Smooth muscle cell (in vitro differentiated cells): ENCODE results near the gene SNED1. TPM values are rescaled to one million over a fixed set of nuclear protein-coding genes. Genes with fewer than 3 reads are reported as not detected.

Experiments used
- DNase-seq: peaks from one replicate; lab custom pipeline; 2025; ENCODE audit not compliant: unreplicated experiment; lab: John Stamatoyannopoulos, UW
- H2AFZ ChIP-seq: fragments of 200-600 bp; sonication (generic); 2 replicates; pipeline ENCODE4 v1.6.0; 2016; ENCODE audit warnings: antibody characterized with exemption, low read depth, mild to moderate bottlenecking
- H3F3A ChIP-seq: fragments of 200-600 bp; sonication (generic); 2 replicates; pipeline ENCODE4 v1.6.0; 2017; ENCODE audit warnings: antibody characterized with exemption, low read depth
- H3K27ac ChIP-seq: fragments of 200-600 bp; sonication (generic); 2 replicates; pipeline ENCODE4 v1.5.1; 2016; ENCODE audit warnings: low read depth, mild to moderate bottlenecking
- H3K27me3 ChIP-seq: fragments of 200-600 bp; sonication (generic); 2 replicates; pipeline ENCODE4 v1.6.1; 2016; ENCODE audit warnings: low read depth, mild to moderate bottlenecking
- H3K36me3 ChIP-seq: fragments of 200-600 bp; sonication (generic); 2 replicates; pipeline ENCODE4 v1.5.1; 2016; ENCODE audit warnings: low read depth
- H3K4me1 ChIP-seq: fragments of 200-600 bp; sonication (generic); 2 replicates; pipeline ENCODE4 v1.5.1; 2016; ENCODE audit warnings: low read depth
- H3K4me2 ChIP-seq: fragments of 200-600 bp; sonication (generic); 2 replicates; pipeline ENCODE4 v1.6.0; 2016; ENCODE audit warnings: mild to moderate bottlenecking
- H3K4me3 ChIP-seq: fragments of 200-600 bp; sonication (generic); 2 replicates; pipeline ENCODE4 v1.5.1; 2016; ENCODE audit warnings: mild to moderate bottlenecking
- H3K79me2 ChIP-seq: fragments of 200-600 bp; sonication (generic); 2 replicates; pipeline ENCODE4 v1.6.0; 2016; ENCODE audit warnings: low read depth, mild to moderate bottlenecking
- H3K9ac ChIP-seq: fragments of 200-600 bp; sonication (generic); 2 replicates; pipeline ENCODE4 v1.6.0; 2016; ENCODE audit warnings: low read depth
- H3K9me3 ChIP-seq: fragments of 200-600 bp; sonication (generic); replicated peaks from 2 replicates; pipeline ENCODE4 v1.5.1; 2016; ENCODE audit warnings: low read depth
- H4K20me1 ChIP-seq: fragments of 200-600 bp; sonication (generic); 2 replicates; pipeline ENCODE4 v1.6.0; 2016; ENCODE audit warnings: low read depth
- WGBS: methylation state at CpG from one replicate; pipeline ENCODE4 v1.1.7; 2016; ENCODE audit warnings: low lambda C conversion rate; 5-methylcytosine and 5-hydroxymethylcytosine counted together
- polyA plus RNA-seq: library from polyadenylated mRNA; unstranded; fragments of >200 nt; fragmentation: Nextera tagmentation; extraction: Ambion mirVana; gene quantifications from 2 replicates; pipeline ENCODE4 v1.2.1, GENCODE V29; 2016
- total RNA-seq: library from RNA; depleted of rRNA; stranded (reverse); fragments of >200 nt; gene quantifications from 2 replicates; pipeline ENCODE4 v1.2.3, GENCODE V29; 2014
- TF ChIP-seq, protein P1 (sequence below): fragments of 200-600 bp; sonication (generic); IDR thresholded peaks from 2 replicates; pipeline ENCODE4 v1.5.1; 2017; ENCODE audit warnings: borderline replicate concordance, mild to moderate bottlenecking, antibody characterized with exemption; ENCODE audit not compliant: insufficient read depth, poor library complexity, severe bottlenecking

The SNED1 gene
- total and polyA plus RNA-seq, 2 experiments from 2014 or later: 0.36 to 3.0 TPM

GRCh38 chr2:241074901-241075540 lies 76.6 kb downstream of the SNED1 start:
- no peaks in the 10 kb centered on the region for H4K20me1 ChIP-seq
- H3K4me3 ChIP-seq: no peak overlapping the region
- H3K36me3 ChIP-seq: no peaks in the 10 kb centered on the region
- H3F3A ChIP-seq: no peaks in the 10 kb centered on the region
- DNase-seq: no peak
- H2AFZ ChIP-seq: no peak overlapping the region
- WGBS: 96% methylated on average over 16 of the region's 16 CpGs
- H3K9ac ChIP-seq: no peak overlapping the region
- no peaks in the 10 kb centered on the region for H3K79me2 ChIP-seq
- H3K27me3 ChIP-seq: no peaks in the 10 kb centered on the region
- no peaks in the 10 kb centered on the region for H3K9me3 ChIP-seq
- no peaks in the 10 kb centered on the region for H3K4me1 ChIP-seq
- H3K27ac ChIP-seq: no peak overlapping the region
- no peak overlapping the region for H3K4me2 ChIP-seq
- TF ChIP-seq, protein P1, sequence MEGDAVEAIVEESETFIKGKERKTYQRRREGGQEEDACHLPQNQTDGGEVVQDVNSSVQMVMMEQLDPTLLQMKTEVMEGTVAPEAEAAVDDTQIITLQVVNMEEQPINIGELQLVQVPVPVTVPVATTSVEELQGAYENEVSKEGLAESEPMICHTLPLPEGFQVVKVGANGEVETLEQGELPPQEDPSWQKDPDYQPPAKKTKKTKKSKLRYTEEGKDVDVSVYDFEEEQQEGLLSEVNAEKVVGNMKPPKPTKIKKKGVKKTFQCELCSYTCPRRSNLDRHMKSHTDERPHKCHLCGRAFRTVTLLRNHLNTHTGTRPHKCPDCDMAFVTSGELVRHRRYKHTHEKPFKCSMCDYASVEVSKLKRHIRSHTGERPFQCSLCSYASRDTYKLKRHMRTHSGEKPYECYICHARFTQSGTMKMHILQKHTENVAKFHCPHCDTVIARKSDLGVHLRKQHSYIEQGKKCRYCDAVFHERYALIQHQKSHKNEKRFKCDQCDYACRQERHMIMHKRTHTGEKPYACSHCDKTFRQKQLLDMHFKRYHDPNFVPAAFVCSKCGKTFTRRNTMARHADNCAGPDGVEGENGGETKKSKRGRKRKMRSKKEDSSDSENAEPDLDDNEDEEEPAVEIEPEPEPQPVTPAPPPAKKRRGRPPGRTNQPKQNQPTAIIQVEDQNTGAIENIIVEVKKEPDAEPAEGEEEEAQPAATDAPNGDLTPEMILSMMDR: no peak

- DNase-seq: no peak
- Histone ChIP-seq H4K20me1 (no peaks in the 10 kb centered on the region), H3K4me1 (no peaks in the 10 kb centered on the region), H3K79me2 (no peaks in the 10 kb centered on the region), H3K4me3 (no peak overlapping the region), H3F3A (no peaks in the 10 kb centered on the region), H2AFZ (no peak overlapping the region), H3K9me3 (no peaks in the 10 kb centered on the region), H3K27ac (no peak overlapping the region), H3K4me2 (no peak overlapping the region), H3K27me3 (no peaks in the 10 kb centered on the region), H3K36me3 (no peaks in the 10 kb centered on the region), H3K9ac (no peak overlapping the region)
- 87% methylated on average over 18 of the region's 18 CpGs for WGBS
- TF ChIP-seq, protein P1: no peak
These were observed 82.2 kb downstream of the SNED1 start for GRCh38 chr2:241080405-241081189.

- no peaks in the 10 kb centered on the region for H3F3A ChIP-seq
- no peak for DNase-seq
- no peaks in the 10 kb centered on the region for H3K79me2 ChIP-seq
- H3K27ac ChIP-seq: no peak overlapping the region
- whole genome bisulfite sequencing: 87% methylated on average over 7 of the region's 9 CpGs
- no peaks in the 10 kb centered on the region for H3K4me1 ChIP-seq
- H3K36me3 ChIP-seq: no peaks in the 10 kb centered on the region
- H3K4me3 ChIP-seq: no peak overlapping the region
- H3K9me3 ChIP-seq: no peaks in the 10 kb centered on the region
- H3K4me2 ChIP-seq: no peak overlapping the region
- H2AFZ ChIP-seq: no peak overlapping the region
- H4K20me1 ChIP-seq: no peaks in the 10 kb centered on the region
- H3K27me3 ChIP-seq: no peaks in the 10 kb centered on the region
- no peak overlapping the region for H3K9ac ChIP-seq
- TF ChIP-seq, protein P1: no peak
These were observed 82.8 kb downstream of the SNED1 start for GRCh38 chr2:241081190-241081642.
